PC-9 (cell line): Measurements from ENCODE around the gene LDAH. TPM values are rescaled to one million over a fixed set of nuclear protein-coding genes. Genes with fewer than 3 reads are reported as not detected.

Experiments
- BruUV-seq: library from RNA; stranded (reverse); fragments of 400-500 nt; replicated peaks from 2 replicates; lab custom pipeline; 2021; lab: Mats Ljungman, UMichigan
- CTCF ChIA-PET: fragments of 300-600 bp; sonication (Branson Sonifier 250); formaldehyde crosslinking; loops from one replicate; lab custom pipeline; 2022; ENCODE audit warnings: antibody characterized with exemption; lab: Charles Lee
- POLR2A ChIA-PET: fragments of 300-600 bp; sonication (Branson Sonifier 250); formaldehyde crosslinking; loops from one replicate; lab custom pipeline; 2022; ENCODE audit warnings: antibody characterized with exemption; ENCODE audit not compliant: unreplicated experiment; lab: Charles Lee
- DNase-seq, 2 experiments: peaks; one replicate each; pipeline versions ENCODE4 v3.0.0 to v3.0.0-alpha.2; 2015 to 2022; ENCODE audit warnings: mixed read lengths in 1 of 2
- H2AFZ ChIP-seq: fragments of 200-600 bp; sonication (generic); 2 replicates; pipeline ENCODE4 v1.8.1; 2017; ENCODE audit warnings: antibody characterized with exemption
- H3F3A ChIP-seq: fragments of 200-600 bp; sonication (generic); 2 replicates; pipeline ENCODE4 v1.8.1; 2017; ENCODE audit warnings: antibody characterized with exemption, mild to moderate bottlenecking, low read depth; ENCODE audit not compliant: insufficient read depth
- H3K27ac ChIP-seq: fragments of 200-600 bp; sonication (generic); 2 replicates; pipeline ENCODE4 v1.6.1; 2016; ENCODE audit warnings: mixed run types
- H3K27me3 ChIP-seq: fragments of 200-600 bp; sonication (generic); 2 replicates; pipeline ENCODE4 v1.6.1; 2016; ENCODE audit warnings: low read depth, mixed run types; ENCODE audit not compliant: insufficient read depth
- H3K36me3 ChIP-seq: fragments of 200-600 bp; sonication (generic); 2 replicates; pipeline ENCODE4 v1.6.1; 2016; ENCODE audit warnings: low read depth, mixed run types
- H3K4me1 ChIP-seq: fragments of 200-600 bp; sonication (generic); replicated peaks from 2 replicates; pipeline ENCODE4 v1.6.1; 2016; ENCODE audit warnings: mixed run types; ENCODE audit not compliant: insufficient read depth
- H3K4me2 ChIP-seq: fragments of 200-600 bp; sonication (generic); 2 replicates; pipeline ENCODE4 v1.6.1; 2017; ENCODE audit warnings: mixed run types
- H3K4me3 ChIP-seq: fragments of 200-600 bp; sonication (generic); 2 replicates; pipeline ENCODE4 v1.6.1; 2016; ENCODE audit warnings: mixed run types
- H3K79me2 ChIP-seq: fragments of 200-600 bp; sonication (generic); 2 replicates; pipeline ENCODE4 v1.6.1; 2017; ENCODE audit warnings: low read depth, mixed run types
- H3K9me2 ChIP-seq: fragments of 200-600 bp; sonication (generic); 2 replicates; pipeline ENCODE4 v1.8.1; 2017; ENCODE audit warnings: mild to moderate bottlenecking; ENCODE audit not compliant: insufficient read depth
- H3K9me3 ChIP-seq: fragments of 200-600 bp; sonication (generic); 2 replicates; pipeline ENCODE4 v1.8.1; 2016; ENCODE audit warnings: low read depth; ENCODE audit not compliant: insufficient read depth
- H4K20me1 ChIP-seq: fragments of 200-600 bp; sonication (generic); 2 replicates; pipeline ENCODE4 v1.8.1; 2017; ENCODE audit not compliant: insufficient read depth
- CTCF ChIP-seq: fragments of 200-600 bp; sonication (generic); conservative IDR thresholded peaks from 2 replicates; pipeline ENCODE4 v1.6.1; 2017; ENCODE audit warnings: mixed run types, antibody characterized with exemption, mild to moderate bottlenecking, moderate library complexity
- EZH2 ChIP-seq: fragments of 200-600 bp; sonication (generic); IDR thresholded peaks from 2 replicates; pipeline ENCODE4 v1.8.0; 2017; ENCODE audit warnings: antibody characterized with exemption, low read depth
- intact Hi-C: fragments of 100-400 bp; cut with micrococcal nuclease; formaldehyde crosslinking; loops from one replicate; pipeline ENCODE4 v1.10.0; 2022; ENCODE audit not compliant: unreplicated experiment
- total RNA-seq: library from RNA; stranded (reverse); gene quantifications from 2 replicates; pipeline ENCODE4 v1.2.3, GENCODE V29; 2021

LDAH gene
- total RNA-seq, 1 experiment from 2014 or later, result 18.3 TPM

- Histone ChIP-seq H2AFZ (no peak overlapping the region), H4K20me1 (no peaks in the 10 kb centered on the region), H3F3A (no peaks in the 10 kb centered on the region), H3K4me2 (no peak overlapping the region), H3K4me3 (no peak overlapping the region), H3K27ac (no peak overlapping the region), H3K36me3 (no peaks in the 10 kb centered on the region), H3K4me1 (peaks cover 6% of the 10 kb centered on the region; the same call in 1 of the 2 replicates), H3K27me3 (no peaks in the 10 kb centered on the region), H3K79me2 (no peaks in the 10 kb centered on the region), H3K9me2 (no peaks in the 10 kb centered on the region), H3K9me3 (no peaks in the 10 kb centered on the region)
- intact Hi-C loops, result loop anchor here (10.0 kb wide), 1 partner anchor 540 kb away; no protein-coding TSS in a partner anchor
- ChIA-PET CTCF (no interaction called here), POLR2A (no interaction called here)
- TF ChIP-seq EZH2, result no peak
- TF ChIP-seq CTCF, result no peak
- no TSS peak for BruUV-seq
- DNase-seq, result no peak
These were observed 177.6 kb downstream of the LDAH start for GRCh38 chr2:20645301-20645701.

- no peaks in the 10 kb centered on the region for H4K20me1 ChIP-seq
- H3F3A ChIP-seq, result no peaks in the 10 kb centered on the region
- H3K9me2 ChIP-seq, result no peaks in the 10 kb centered on the region
- H3K4me3 ChIP-seq, result no peak overlapping the region
- no peaks in the 10 kb centered on the region for H3K36me3 ChIP-seq
- no peak overlapping the region for H2AFZ ChIP-seq
- H3K4me2 ChIP-seq, result no peak overlapping the region
- no peaks in the 10 kb centered on the region for H3K4me1 ChIP-seq
- TF ChIP-seq EZH2 (no peak), CTCF (no peak)
- H3K27me3 ChIP-seq, result no peaks in the 10 kb centered on the region
- ChIA-PET CTCF (interaction anchor here (1.0 kb wide), 1 partner anchor 221 kb away, joined by 3 read pairs; no protein-coding TSS in a partner anchor), POLR2A (interaction anchor here (0.6 kb wide), 1 partner anchor 325 kb away, joined by 4 read pairs; no protein-coding TSS in a partner anchor)
- no peaks in the 10 kb centered on the region for H3K79me2 ChIP-seq
- no peaks in the 10 kb centered on the region for H3K9me3 ChIP-seq
- BruUV-seq, result no TSS peak
- intact Hi-C loops, result loop anchor here (2.0 to 10.0 kb wide), 5 partner anchors 233 to 687 kb away; no protein-coding TSS in a partner anchor
- H3K27ac ChIP-seq, result no peak overlapping the region
- no peak for DNase-seq
These were observed 179.1 kb downstream of the LDAH start for GRCh38 chr2:20643826-20644225.

- H3K4me3 ChIP-seq, result no peak overlapping the region
- no peaks in the 10 kb centered on the region for H3K79me2 ChIP-seq
- H3K9me3 ChIP-seq, result no peaks in the 10 kb centered on the region
- H4K20me1 ChIP-seq, result no peaks in the 10 kb centered on the region
- H3K4me1 ChIP-seq, result no peaks in the 10 kb centered on the region
- no TSS peak for BruUV-seq
- intact Hi-C loops, result loop anchor here (2.0 to 10.0 kb wide), 5 partner anchors 232 to 686 kb away; no protein-coding TSS in a partner anchor
- no peaks in the 10 kb centered on the region for H3K9me2 ChIP-seq
- no peak overlapping the region for H2AFZ ChIP-seq
- no peak for DNase-seq
- H3K4me2 ChIP-seq, result no peak overlapping the region
- TF ChIP-seq CTCF (no peak), EZH2 (no peak)
- CTCF ChIA-PET, result interaction anchor here (0.8 to 1.3 kb wide), 4 partner anchors 220 to 305 kb away, joined by 3 to 5 read pairs (median 3); no protein-coding TSS in a partner anchor
- POLR2A ChIA-PET, result interaction anchor here (0.6 to 0.7 kb wide), 2 partner anchors 25 to 247 kb away, joined by 4 to 5 read pairs; no protein-coding TSS in a partner anchor
- H3F3A ChIP-seq, result no peaks in the 10 kb centered on the region
- no peak overlapping the region for H3K27ac ChIP-seq
- no peaks in the 10 kb centered on the region for H3K27me3 ChIP-seq
- no peaks in the 10 kb centered on the region for H3K36me3 ChIP-seq
These were observed 179.8 kb downstream of the LDAH start for GRCh38 chr2:20643060-20643459.
